Naive B cell (primary cell): Measurements from ENCODE around the gene DNAAF8. TPM values are rescaled to one million over a fixed set of nuclear protein-coding genes. Genes with fewer than 3 reads are reported as not detected.

Experiments
- ATAC-seq, 2 donors: fragments of 150-1000 bp; cut with Tn5 transposase; 2 replicates each; pipeline ENCODE4 v1.10.0; 2021; ENCODE audit warnings: low read depth in 2 of 2, mild to moderate bottlenecking in 2 of 2, moderate library complexity in 2 of 2
- DNase-seq: peaks from one replicate; pipeline ENCODE4 v3.0.0; 2022
- H3K27ac Mint-ChIP-seq, 6 donors: one replicate each; pipeline ENCODE4 v1.8.0; 2020 to 2022; ENCODE audit warnings: mild to moderate bottlenecking in 6 of 6, mixed read lengths in 6 of 6, moderate library complexity in 5 of 6, inconsistent platforms in 2 of 6
- H3K27me3 Mint-ChIP-seq, 3 donors: one replicate each; pipeline ENCODE4 v1.8.0; 2021 to 2022; ENCODE audit warnings: mixed read lengths in 3 of 3, mild to moderate bottlenecking in 1 of 3
- H3K36me3 Mint-ChIP-seq, 2 donors: one replicate each; pipeline ENCODE4 v1.8.0; 2020 to 2022; ENCODE audit warnings: mixed read lengths in 2 of 2, inconsistent platforms in 1 of 2, mild to moderate bottlenecking in 1 of 2
- H3K4me1 Mint-ChIP-seq, 3 donors: one replicate each; pipeline ENCODE4 v1.8.0; 2020 to 2022; ENCODE audit warnings: mixed read lengths in 3 of 3, inconsistent platforms in 1 of 3, mild to moderate bottlenecking in 1 of 3, moderate library complexity in 1 of 3
- H3K4me3 Mint-ChIP-seq, 8 donors: one replicate each; pipeline ENCODE4 v1.8.0; 2020 to 2022; ENCODE audit warnings: mild to moderate bottlenecking in 8 of 8, mixed read lengths in 8 of 8, moderate library complexity in 8 of 8, inconsistent platforms in 2 of 8
- H3K9me3 Mint-ChIP-seq, 7 donors: one replicate each; pipeline ENCODE4 v1.8.0; 2020 to 2022; ENCODE audit warnings: mixed read lengths in 7 of 7, mild to moderate bottlenecking in 5 of 7, inconsistent platforms in 2 of 7, moderate library complexity in 1 of 7
- polyA plus RNA-seq, 6 donors: library from polyadenylated mRNA; unstranded; fragments of 300-500 nt; fragmentation: Illumina TruSeq; gene quantifications; one replicate each; pipeline ENCODE4 v1.2.3, GENCODE V29; 2021; ENCODE audit warnings: low read depth in 6 of 6

The DNAAF8 gene
- under 1 TPM in 4 of 6 donors, not detected in 2; 0.30 to 0.84 (median 0.35) TPM for polyA plus RNA-seq

DNA sequence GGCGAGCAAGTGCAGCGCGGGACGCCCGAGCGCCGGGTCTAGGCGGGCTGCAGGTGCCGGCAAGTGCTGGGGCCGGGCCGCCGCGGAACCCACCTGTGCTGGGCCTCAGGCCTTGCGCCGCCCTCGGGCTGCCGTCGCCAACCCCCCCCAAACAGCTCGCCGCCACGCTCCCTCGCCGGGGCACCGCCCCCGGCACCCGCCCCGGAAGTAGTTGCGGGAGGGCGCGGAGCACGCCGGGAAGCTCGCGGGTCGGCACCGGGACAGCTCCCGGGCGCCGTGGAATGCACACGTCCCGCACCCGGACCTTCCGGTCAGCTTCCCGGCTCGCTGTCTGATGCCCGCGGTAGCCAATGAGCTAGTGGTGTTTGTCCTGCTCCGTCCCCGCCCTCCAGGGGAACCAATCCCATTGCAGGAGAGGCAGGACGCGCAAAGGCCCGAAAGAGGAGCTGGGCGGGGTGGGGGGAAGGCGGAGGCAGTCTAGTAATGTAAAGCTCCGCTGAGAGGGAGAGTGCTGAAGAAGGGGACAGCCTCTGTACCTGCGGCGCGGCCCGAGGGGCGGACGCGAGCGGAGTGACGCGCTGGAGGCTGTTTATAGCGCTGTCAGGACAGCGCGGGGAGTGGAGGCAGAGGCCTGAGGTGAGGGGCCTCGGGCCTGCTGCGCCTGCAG is at the start of gene DNAAF8, which contains the start of gene ANKS3:
Gene DNAAF8, plus strand, starts transcription at position 475 of the 667 bp plus-strand sequence. CDS start 1,978 bp downstream, outside the sequence.
Gene ANKS3, minus strand, starts transcription at position 209 of the 667 bp plus-strand sequence. CDS start 4,122 bp downstream, outside the sequence.
- Mint-ChIP-seq H3K27ac (peak within 1 kb of the TSS; percentile 86 to 97 (median 96)), H3K4me3 (peak within 1 kb of the TSS; percentile 92 to 98 (median 94)), H3K4me1 (peaks cover 11 to 24% (median 21%) of the 10 kb centered on the region in 3 donors), H3K9me3 (no peaks in the 10 kb centered on the region), H3K27me3 (no peaks in the 10 kb centered on the region), H3K36me3 (no peaks in the 10 kb centered on the region)
- DNase-seq (peak; percentile 84), ATAC-seq (peak; percentile 80 to 81)

DNA sequence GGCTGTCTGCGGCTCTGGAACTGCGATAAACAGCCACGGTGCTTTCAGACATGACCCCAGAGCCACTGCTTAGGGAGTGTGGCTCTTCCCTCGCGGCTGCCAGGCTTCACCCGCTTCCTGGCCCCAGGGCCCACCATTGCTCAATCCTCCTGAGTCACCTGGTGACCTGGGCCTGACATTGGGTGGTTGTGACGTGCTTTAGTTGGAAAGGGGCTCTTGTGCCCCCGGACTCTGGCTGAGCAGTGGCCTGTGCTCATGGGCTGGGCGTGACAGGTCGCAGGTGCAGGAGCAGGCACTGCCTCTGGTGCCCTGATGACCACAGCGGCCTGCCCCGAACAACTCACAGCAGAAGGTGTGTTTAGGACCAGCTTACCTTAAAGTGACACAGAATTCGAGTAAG is 49.6 kb upstream of the DNAAF8 start:
- Mint-ChIP-seq H3K27me3 (no peaks in the 10 kb centered on the region), H3K4me1 (no peaks in the 10 kb centered on the region), H3K36me3 (no peaks in the 10 kb centered on the region), H3K4me3 (peak overlapping the region in 1 of 8 donors; percentile 53), H3K9me3 (no peaks in the 10 kb centered on the region), H3K27ac (peak overlapping the region in 1 of 6 donors; percentile 15)
- DNase-seq (no peak), ATAC-seq (no peak)

DNA sequence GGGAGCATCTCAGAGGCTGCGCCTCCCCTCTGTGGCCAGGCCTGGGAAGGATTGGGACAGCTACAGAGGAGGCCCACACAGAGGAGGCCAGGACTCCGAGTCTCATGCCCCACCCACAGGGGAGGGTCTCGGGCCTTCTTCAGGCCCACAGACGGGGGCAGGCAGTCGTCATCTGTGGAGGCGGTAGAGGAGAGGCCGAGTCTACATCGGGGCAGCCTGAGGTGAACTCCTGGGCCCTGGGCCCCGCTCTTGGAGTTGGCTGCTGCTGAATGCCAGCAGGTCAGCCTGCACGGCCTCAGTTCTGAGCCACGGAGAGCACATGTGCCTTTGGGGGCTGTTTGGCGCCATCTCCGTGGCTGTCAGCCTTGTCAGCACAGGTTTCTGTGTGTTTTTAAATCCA is 49.0 kb upstream of the DNAAF8 start:
- Mint-ChIP-seq H3K4me1 (no peaks in the 10 kb centered on the region), H3K9me3 (no peaks in the 10 kb centered on the region), H3K27me3 (no peaks in the 10 kb centered on the region), H3K4me3 (peak overlapping the region in 1 of 8 donors; percentile 42), H3K36me3 (no peaks in the 10 kb centered on the region), H3K27ac (peak overlapping the region in 3 of 6 donors; percentile 15 to 28 (median 25))
- ATAC-seq (no peak), DNase-seq (no peak)

DNA sequence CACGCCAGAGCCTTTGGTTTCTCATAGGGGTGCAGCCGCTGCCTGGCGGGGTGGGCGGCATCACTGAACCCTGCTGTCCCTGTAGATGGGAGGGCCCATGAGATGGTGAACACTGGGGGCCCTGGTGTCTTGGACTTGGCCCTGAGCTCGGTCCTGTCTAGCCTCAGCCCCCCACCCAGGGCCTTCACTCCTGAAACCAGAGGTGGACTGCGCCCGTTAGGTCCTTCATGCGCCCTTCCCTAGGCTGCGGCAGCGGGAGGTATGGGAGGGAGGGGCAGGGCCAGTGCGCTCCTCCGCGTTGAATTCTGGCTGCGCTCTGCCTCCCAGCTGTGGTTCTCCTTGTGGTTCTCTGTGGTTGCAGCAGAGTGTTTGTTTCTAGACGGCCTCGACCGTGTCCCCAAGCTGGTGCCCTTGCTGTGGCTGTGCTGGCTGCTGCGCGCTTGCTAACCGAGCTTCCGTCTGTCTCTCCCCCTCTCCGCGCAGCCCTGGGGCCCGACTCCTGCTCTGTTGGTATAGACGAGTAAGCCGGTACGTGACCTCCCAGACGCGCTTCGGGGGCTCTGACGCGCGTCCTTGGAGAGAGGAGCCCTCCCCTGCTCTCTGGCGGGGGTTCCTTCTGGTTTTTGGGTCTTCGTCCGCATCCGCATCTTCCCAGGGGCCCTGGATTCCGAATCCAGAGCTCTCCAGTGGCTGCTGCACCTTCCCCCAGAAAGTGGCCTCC is 48.4 kb upstream of the DNAAF8 start:
- H3K27ac Mint-ChIP-seq, result peak overlapping the region in 1 of 6 donors; percentile 26
- no peak for ATAC-seq

DNA sequence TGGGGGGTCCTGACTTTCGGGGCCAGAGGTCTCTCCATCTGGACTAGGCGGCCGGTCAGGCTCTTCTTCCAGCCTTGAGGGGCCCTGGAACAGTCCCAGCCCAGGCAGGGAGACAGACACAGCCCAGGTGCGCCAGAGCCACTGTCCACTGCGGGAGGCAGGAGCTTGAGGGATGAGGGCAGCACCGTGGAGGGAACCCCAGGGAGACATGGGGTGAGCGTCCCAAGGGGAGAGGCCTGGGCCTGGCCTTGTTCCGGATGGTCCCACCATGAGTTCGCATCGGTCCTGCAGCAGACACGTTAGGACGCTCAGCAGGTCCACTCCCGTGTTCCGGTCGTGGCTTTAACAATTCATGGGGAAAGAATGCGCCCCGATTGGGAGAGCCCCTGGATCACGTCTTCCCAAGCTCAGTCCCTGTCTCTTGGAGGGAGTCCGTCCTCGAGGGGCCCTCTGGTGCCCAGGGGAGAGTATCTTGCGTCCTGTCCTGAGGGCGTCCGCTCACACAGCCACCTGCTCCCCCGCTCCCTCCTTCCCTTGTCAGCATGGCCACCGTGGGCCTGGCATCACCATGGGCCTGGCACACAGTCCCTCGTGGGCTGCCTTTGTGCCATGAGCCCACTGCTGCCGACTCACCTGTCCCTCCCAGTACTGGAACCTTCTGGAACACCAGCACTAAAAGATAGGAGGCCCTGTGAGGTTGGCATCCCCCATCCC is 47.7 kb upstream of the DNAAF8 start:
- Mint-ChIP-seq H3K4me3 (peak overlapping the region in 1 of 8 donors; percentile 55), H3K27me3 (no peaks in the 10 kb centered on the region), H3K36me3 (no peaks in the 10 kb centered on the region), H3K27ac (peak overlapping the region in 1 of 6 donors; percentile 63), H3K4me1 (peaks cover 0 to 2% (median 0%) of the 10 kb centered on the region in 3 donors), H3K9me3 (no peaks in the 10 kb centered on the region)
- ATAC-seq (no peak), DNase-seq (no peak)

More for the DNA sequence above, 48.4 kb upstream of the DNAAF8 start:
- no peaks in the 10 kb centered on the region for H3K27me3 Mint-ChIP-seq
- H3K36me3 Mint-ChIP-seq, result no peaks in the 10 kb centered on the region
- no peaks in the 10 kb centered on the region for H3K9me3 Mint-ChIP-seq
- no peak overlapping the region for H3K4me3 Mint-ChIP-seq
- DNase-seq, result no peak
- H3K4me1 Mint-ChIP-seq, result no peaks in the 10 kb centered on the region

DNA sequence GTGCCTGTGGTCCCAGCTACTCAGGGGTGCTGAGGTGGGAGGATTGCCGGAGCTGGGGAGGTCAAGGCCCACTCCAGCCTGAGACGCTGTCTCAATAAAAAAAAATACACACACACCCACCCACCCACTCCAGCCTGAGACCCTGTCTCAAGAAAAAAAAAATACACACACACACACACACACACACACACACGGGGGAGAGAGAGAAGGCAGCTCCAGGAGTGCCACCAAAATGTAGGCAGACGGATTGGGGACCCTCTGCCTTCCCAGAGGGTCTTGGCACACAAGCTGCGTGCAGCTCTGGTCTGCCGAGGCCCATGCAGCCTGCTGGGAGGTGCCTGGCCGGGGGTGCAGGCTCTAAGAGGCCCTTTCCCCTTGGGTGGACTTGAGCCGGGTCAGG is 46.9 kb upstream of the DNAAF8 start:
- no peak overlapping the region for H3K27ac Mint-ChIP-seq
- H3K36me3 Mint-ChIP-seq, result no peaks in the 10 kb centered on the region

DNA sequence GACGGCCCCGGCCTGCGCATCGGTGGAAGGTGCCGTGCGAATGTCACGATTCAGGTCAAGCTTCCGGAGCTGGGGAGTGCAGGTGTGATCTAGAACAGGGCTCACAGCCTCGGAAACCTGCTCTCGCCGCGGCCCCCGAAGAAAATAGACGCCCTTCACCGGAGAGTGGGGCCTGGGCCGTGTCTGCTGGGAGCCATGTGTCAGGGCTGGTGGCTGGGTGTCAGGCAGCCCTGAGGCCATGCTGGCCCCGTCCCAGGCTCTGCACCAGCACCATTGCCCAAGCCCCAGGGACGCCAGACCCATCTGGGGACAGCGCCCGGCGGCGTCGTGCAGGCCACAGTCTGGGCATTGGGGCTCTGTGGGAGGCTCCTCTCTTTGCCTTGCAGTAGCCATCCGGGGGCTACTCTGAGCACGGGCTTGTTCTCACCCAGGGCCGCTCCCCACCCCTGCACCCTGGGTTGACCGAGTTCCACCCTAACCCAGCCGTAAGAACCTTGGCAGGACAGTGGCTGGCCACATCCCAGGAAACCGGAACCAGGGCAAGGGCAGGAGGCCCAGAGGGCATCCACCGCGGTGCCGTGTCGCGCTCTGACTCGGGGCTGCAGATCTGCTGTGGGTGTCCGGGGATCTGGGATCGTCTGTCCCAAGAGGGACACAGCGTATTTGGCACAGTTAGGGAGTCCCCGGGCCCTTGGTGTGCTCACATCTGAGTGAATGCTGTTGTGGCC is 46.2 kb upstream of the DNAAF8 start:
- H3K36me3 Mint-ChIP-seq, result no peaks in the 10 kb centered on the region
- peak overlapping the region in 1 of 6 donors; percentile 52 for H3K27ac Mint-ChIP-seq
- H3K27me3 Mint-ChIP-seq, result no peaks in the 10 kb centered on the region
- ATAC-seq, result no peak
- H3K4me1 Mint-ChIP-seq, result peaks cover 6 to 10% (median 9%) of the 10 kb centered on the region in 3 donors
- H3K9me3 Mint-ChIP-seq, result no peaks in the 10 kb centered on the region
- DNase-seq, result no peak
- H3K4me3 Mint-ChIP-seq, result no peak overlapping the region

More for the DNA sequence above, 46.9 kb upstream of the DNAAF8 start:
- H3K4me3 Mint-ChIP-seq, result no peak overlapping the region
- no peaks in the 10 kb centered on the region for H3K27me3 Mint-ChIP-seq
- DNase-seq, result no peak
- no peak for ATAC-seq
- peaks cover 3 to 5% (median 3%) of the 10 kb centered on the region in 3 donors for H3K4me1 Mint-ChIP-seq
- H3K9me3 Mint-ChIP-seq, result no peaks in the 10 kb centered on the region

DNA sequence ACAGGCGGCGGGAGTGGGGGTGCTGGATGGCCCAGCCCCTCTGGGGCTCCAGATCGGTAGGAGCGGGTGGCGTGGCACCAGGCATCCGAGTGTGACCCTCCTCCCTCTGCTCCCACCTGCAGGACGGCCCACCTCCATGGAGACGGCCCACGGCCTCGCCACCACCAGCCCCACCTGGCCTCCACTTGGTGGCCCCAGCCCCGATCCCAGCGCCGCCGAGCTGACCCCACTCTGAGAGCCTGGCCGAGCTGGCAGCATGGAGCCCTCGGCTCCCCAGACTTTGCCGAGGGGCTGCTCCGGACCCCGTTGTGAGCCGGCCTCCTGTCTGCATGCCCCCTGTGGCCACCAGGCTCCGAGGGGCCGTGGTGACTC is 45.7 kb upstream of the DNAAF8 start:
- no peaks in the 10 kb centered on the region for H3K36me3 Mint-ChIP-seq
- H3K27ac Mint-ChIP-seq, result no peak overlapping the region
- peaks cover 6 to 12% (median 12%) of the 10 kb centered on the region in 3 donors for H3K4me1 Mint-ChIP-seq
- no peaks in the 10 kb centered on the region for H3K27me3 Mint-ChIP-seq
- DNase-seq (no peak), ATAC-seq (no peak)
- no peaks in the 10 kb centered on the region for H3K9me3 Mint-ChIP-seq
- no peak overlapping the region for H3K4me3 Mint-ChIP-seq

DNA sequence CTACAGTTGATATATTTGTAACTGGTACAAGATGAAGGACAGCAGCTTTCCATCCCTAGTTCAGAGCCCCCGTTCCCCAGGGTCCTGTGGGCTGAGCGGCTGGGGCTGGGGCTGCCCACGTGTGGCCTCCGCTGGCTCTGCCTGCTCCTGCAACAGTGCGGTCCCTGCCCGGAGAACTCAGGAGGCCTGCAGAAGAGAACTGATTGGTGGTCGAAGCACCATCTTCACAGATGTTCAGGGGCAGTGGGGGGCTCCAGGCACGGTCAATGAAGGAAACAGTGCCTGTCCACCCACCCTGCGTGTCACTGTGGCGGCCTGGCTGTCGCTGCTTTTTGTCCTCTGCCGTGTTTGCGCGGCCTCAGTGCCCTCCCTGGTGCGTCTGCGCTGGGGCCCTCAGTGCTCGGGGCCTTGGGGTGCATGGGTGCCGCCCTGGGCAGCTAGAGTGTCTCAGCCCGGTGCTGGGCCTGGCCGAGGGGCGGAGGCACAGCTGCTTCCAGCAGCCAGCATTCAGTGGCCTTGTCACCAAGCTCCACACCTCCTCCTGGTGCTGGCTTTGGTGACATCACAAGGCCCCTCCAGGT is 45.2 kb upstream of the DNAAF8 start:
- no peaks in the 10 kb centered on the region for H3K9me3 Mint-ChIP-seq
- no peak overlapping the region for H3K27ac Mint-ChIP-seq
- H3K4me1 Mint-ChIP-seq, result peaks cover 6 to 12% (median 12%) of the 10 kb centered on the region in 3 donors
- H3K27me3 Mint-ChIP-seq, result no peaks in the 10 kb centered on the region
- ATAC-seq, result no peak
- no peak overlapping the region for H3K4me3 Mint-ChIP-seq
- H3K36me3 Mint-ChIP-seq, result no peaks in the 10 kb centered on the region
- no peak for DNase-seq

DNA sequence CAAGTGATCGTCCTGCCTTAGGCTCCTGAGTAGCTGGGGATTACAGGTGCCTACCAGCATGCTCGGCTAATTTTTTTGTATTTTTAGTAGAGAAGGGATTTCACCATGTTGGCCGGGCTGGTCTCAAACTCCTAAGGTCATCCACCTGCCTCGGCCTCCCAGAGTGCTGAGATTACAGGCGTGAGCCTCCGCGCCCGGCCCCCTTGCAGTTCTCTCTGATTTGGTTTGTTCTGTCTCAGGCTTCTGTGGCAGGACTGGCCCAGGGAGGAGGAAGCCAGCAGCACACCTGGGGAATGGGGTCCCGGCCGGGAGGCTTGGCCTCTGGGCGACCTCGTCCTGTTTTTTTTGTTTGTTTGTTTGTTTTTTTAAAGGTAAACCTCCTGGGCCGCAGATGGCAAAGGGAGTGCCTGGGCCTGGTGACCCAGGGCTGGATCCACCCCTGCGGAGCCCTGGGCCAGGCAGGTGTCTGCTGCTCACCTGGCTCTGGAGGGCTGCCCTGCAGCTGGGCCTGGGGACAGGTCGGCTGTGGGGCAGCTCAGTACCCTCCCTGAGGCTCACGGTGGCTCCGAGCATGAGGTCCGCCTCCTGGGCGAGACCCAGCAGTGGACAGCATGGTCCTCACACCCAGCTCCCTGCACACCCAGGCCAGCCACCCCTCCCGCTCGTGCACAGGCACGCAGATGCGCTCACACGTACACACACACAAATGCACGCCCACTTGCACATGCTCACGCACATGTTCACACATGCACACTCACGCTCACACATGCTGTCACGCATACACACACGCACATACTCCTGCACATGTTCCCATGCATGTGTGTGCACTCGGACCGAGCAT is 44.3 kb upstream of the DNAAF8 start:
- Mint-ChIP-seq H3K36me3 (no peaks in the 10 kb centered on the region), H3K4me3 (no peak overlapping the region), H3K27ac (peak overlapping the region in 2 of 6 donors; percentile 66 to 67), H3K4me1 (peaks cover 6 to 12% (median 12%) of the 10 kb centered on the region in 3 donors), H3K9me3 (no peaks in the 10 kb centered on the region), H3K27me3 (no peaks in the 10 kb centered on the region)
- ATAC-seq, result no peak
- DNase-seq, result no peak

DNA sequence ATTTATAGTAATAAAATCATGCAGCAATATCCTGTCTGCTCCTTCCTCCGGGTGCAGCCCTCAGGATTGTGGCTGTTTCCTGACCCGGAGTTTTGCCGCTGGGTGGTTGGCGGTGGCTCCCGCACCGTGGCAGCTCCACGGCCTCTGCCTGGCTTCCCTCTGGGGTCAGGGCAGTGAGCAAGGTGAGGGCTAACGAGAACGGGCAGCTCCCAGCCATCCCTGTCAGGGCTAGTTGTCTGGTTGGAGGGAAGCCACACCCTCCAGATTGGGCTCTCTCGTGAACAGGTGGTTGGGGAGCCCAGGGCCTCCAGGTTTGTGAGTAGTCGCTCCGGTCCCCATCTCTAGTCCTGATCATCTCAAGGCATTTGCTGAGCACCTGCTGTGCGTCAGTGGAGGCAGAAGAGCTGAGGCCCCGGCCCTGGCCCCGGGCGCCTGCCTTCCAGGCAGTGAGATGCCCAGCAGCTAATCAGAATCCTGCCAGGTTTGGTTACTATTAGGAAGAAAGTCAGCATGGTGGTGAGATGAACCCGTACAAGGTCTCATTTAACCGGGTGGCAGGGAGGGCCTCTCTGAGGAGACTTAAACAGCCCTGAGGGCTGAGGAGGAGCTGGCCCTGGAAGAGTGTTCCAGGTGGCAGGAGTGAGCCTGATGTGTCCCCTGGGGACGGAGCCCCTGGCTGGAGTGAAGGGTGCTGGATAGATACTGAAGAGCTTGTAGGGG is 43.2 kb upstream of the DNAAF8 start:
- Mint-ChIP-seq H3K27ac (peak overlapping the region in 3 of 6 donors; percentile 66 to 85 (median 78)), H3K36me3 (no peaks in the 10 kb centered on the region), H3K4me1 (peaks cover 6 to 12% (median 12%) of the 10 kb centered on the region in 3 donors), H3K27me3 (no peaks in the 10 kb centered on the region), H3K9me3 (no peaks in the 10 kb centered on the region), H3K4me3 (peak overlapping the region in 7 of 8 donors; percentile 14 to 80 (median 56))
- no peak for DNase-seq
- no peak for ATAC-seq
